ENCODE results near the gene RAB3C. TPM values are rescaled to one million over a fixed set of nuclear protein-coding genes. Genes with fewer than 3 reads are reported as not detected.

RAB3C gene
- total RNA-seq, 1 donor from 2014 or later: 0.47 TPM

- Mint-ChIP-seq H3K27ac (no peak overlapping the region), H3K27me3 (no peaks in the 10 kb centered on the region), H3K9me3 (no peaks in the 10 kb centered on the region), H3K4me1 (no peaks in the 10 kb centered on the region), H3K4me3 (no peak overlapping the region), H3K36me3 (ENCODE audit: low read depth) (no peaks in the 10 kb centered on the region)
- ChIA-PET POLR2A (no interaction called here), CTCF (interaction anchor here (1.0 kb wide), 1 partner anchor 32 kb away, joined by 3 read pairs; no protein-coding TSS in a partner anchor)
- no peak for ATAC-seq (ENCODE audit: low read depth)
- intact Hi-C loops (cut with micrococcal nuclease): no loop called here
- TF ChIP-seq CTCF (IDR thresholded peaks at IDR 0.05): no peak
- no peak for DNase-seq
Measured at GRCh38 chr5:58818465-58818864, 235.6 kb downstream of the RAB3C start.

GRCh38 chr5:58825441-58825840 lies 242.6 kb downstream of the RAB3C start:
- DNase-seq (no peak), ATAC-seq (ENCODE audit: low read depth) (no peak)
- H3K4me3 Mint-ChIP-seq: no peak overlapping the region
- no peaks in the 10 kb centered on the region for H3K4me1 Mint-ChIP-seq
- TF ChIP-seq CTCF (IDR thresholded peaks at IDR 0.05): no peak
- POLR2A ChIA-PET: no interaction called here
- H3K27ac Mint-ChIP-seq: no peak overlapping the region
- intact Hi-C loops (cut with micrococcal nuclease): no loop called here
- CTCF ChIA-PET: interaction anchor here (1.3 kb wide), 1 partner anchor 348 kb away, joined by 5 read pairs; no protein-coding TSS in a partner anchor
- peaks cover 2% of the 10 kb centered on the region for H3K27me3 Mint-ChIP-seq
- H3K9me3 Mint-ChIP-seq: no peaks in the 10 kb centered on the region
- H3K36me3 Mint-ChIP-seq (ENCODE audit: low read depth): no peaks in the 10 kb centered on the region

DNA sequence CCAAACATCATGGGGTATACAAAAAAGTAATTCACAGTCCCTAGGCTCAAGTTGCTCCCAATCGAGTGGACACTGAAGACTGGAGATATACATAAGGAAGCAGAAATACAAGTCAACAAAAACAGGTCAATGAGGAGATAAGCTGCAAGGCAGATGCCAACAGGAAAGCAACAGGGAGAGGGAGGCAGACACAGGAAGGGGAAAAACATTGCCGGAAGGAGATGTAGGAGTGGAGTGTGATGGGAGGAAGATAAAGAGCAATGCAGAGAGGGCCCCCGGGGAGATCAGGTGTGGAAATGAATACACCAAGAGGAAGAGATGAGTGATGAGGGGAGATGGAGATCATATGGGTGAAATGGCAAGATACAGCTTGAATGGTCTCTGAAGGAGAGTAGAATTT lies 243.0 kb downstream of the RAB3C start:
- ChIA-PET POLR2A (no interaction called here), CTCF (no interaction called here)
- intact Hi-C loops (cut with micrococcal nuclease): no loop called here
- ATAC-seq (ENCODE audit: low read depth) (no peak), DNase-seq (no peak)
- H3K36me3 Mint-ChIP-seq (ENCODE audit: low read depth): no peaks in the 10 kb centered on the region
- no peak overlapping the region for H3K27ac Mint-ChIP-seq
- H3K9me3 Mint-ChIP-seq: no peaks in the 10 kb centered on the region
- H3K4me3 Mint-ChIP-seq: no peak overlapping the region
- H3K4me1 Mint-ChIP-seq: no peaks in the 10 kb centered on the region
- no peak for TF ChIP-seq CTCF (IDR thresholded peaks at IDR 0.05)
- H3K27me3 Mint-ChIP-seq: peaks cover 2% of the 10 kb centered on the region

GRCh38 chr5:58827463-58827862 lies 244.6 kb downstream of the RAB3C start:
- POLR2A ChIA-PET: no interaction called here

DNA sequence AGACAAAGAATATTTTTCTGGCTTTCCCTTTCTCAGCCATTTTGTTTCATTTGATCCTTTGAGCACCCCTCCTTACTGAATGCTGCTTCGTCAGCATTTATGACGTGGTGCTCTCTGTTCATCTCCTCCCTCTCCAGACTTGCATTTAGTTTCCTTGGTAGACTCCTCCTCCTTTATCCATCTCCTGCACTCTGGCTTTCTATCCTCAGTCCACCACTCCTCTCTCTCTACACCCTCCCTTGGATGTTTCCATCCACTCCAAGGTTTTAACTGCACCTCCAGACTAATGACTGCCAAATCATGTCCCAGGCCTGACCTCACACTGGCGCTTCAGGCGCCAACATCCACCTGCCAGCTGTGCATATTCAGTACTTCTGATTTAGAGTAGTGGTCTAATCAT lies 245.4 kb downstream of the RAB3C start:
- Mint-ChIP-seq H3K36me3 (ENCODE audit: low read depth) (no peaks in the 10 kb centered on the region), H3K9me3 (no peaks in the 10 kb centered on the region), H3K4me1 (no peaks in the 10 kb centered on the region), H3K4me3 (no peak overlapping the region), H3K27ac (no peak overlapping the region), H3K27me3 (peaks cover 2% of the 10 kb centered on the region)
- DNase-seq: no peak
- intact Hi-C loops (cut with micrococcal nuclease): no loop called here
- TF ChIP-seq CTCF (IDR thresholded peaks at IDR 0.05): no peak
- ChIA-PET CTCF (no interaction called here), POLR2A (no interaction called here)
- ATAC-seq (ENCODE audit: low read depth): no peak

More at GRCh38 chr5:58827463-58827862, 244.6 kb downstream of the RAB3C start:
- DNase-seq: no peak
- no peak for TF ChIP-seq CTCF (IDR thresholded peaks at IDR 0.05)
- H3K27ac Mint-ChIP-seq: no peak overlapping the region
- intact Hi-C loops (cut with micrococcal nuclease): no loop called here
- H3K9me3 Mint-ChIP-seq: no peaks in the 10 kb centered on the region
- H3K4me1 Mint-ChIP-seq: no peaks in the 10 kb centered on the region
- CTCF ChIA-PET: no interaction called here
- peaks cover 2% of the 10 kb centered on the region for H3K27me3 Mint-ChIP-seq
- ATAC-seq (ENCODE audit: low read depth): no peak
- H3K36me3 Mint-ChIP-seq (ENCODE audit: low read depth): no peaks in the 10 kb centered on the region
- no peak overlapping the region for H3K4me3 Mint-ChIP-seq

Data from activated B cell treated with CpG ODN at 0.5 μM for 24 hours (primary cell).